B cell (primary cell): ENCODE data around the gene ZNHIT2. TPM values are rescaled to one million over a fixed set of nuclear protein-coding genes. Genes with fewer than 3 reads are reported as not detected.

Experiments used
- ATAC-seq: fragments of 200-7000 bp; cut with Tn5 transposase; one replicate; pipeline ENCODE4 v1.10.0; 2021; ENCODE audit warnings: low read depth, mild to moderate bottlenecking, moderate number of reproducible peaks, moderate library complexity
- CTCF ChIA-PET: fragments of 350-600 bp; sonication (Branson Sonifier 250); formaldehyde crosslinking; loops from one replicate; lab custom pipeline; 2021; ENCODE audit warnings: antibody characterized with exemption, inconsistent platforms; lab: Charles Lee
- POLR2A ChIA-PET: fragments of 350-600 bp; sonication (Branson Sonifier 250); formaldehyde crosslinking; loops from one replicate; lab custom pipeline; 2021; ENCODE audit warnings: antibody characterized with exemption; lab: Charles Lee
- DNase-seq: peaks from one replicate; pipeline ENCODE4 v3.0.0; 2013
- H2AFZ ChIP-seq: 2 replicates; pipeline ENCODE4 v1.6.1; 2012; ENCODE audit warnings: mild to moderate bottlenecking, low read depth, low read length; ENCODE audit not compliant: insufficient read depth, poor library complexity, severe bottlenecking
- H3K27ac ChIP-seq, 2 donors: 1 replicate in 1 of 2; 2 replicates in 1 of 2; pipeline ENCODE4 v1.5.1; 2012 to 2013; ENCODE audit warnings: low read length in 2 of 2, mild to moderate bottlenecking in 2 of 2, moderate library complexity in 1 of 2
- H3K27me3 ChIP-seq, 4 experiments: fragments of 200-600 bp in 1 of 4; sonication (generic) in 1 of 4; replicated peaks in 1 of 4; 1 replicate in 2 of 4; 2 replicates in 2 of 4; pipeline versions ENCODE4 v1.6.1 to v1.7.0; 2013 to 2016; ENCODE audit warnings: low read length in 3 of 4, mild to moderate bottlenecking in 2 of 4, mixed read lengths in 1 of 4, moderate library complexity in 1 of 4; ENCODE audit not compliant: insufficient read depth in 4 of 4, control insufficient read depth in 3 of 4; ENCODE audit errors: control extremely low read depth in 1 of 4
- H3K36me3 ChIP-seq, 2 experiments: replicated peaks in 1 of 2; 1 replicate in 1 of 2; 2 replicates in 1 of 2; pipeline versions ENCODE4 v1.6.1 to v1.7.1; 2013; ENCODE audit warnings: low read length in 1 of 2; ENCODE audit not compliant: insufficient read depth in 2 of 2, control insufficient read depth in 1 of 2; ENCODE audit errors: control extremely low read depth in 1 of 2, extremely low read depth in 1 of 2
- H3K4me1 ChIP-seq, 2 donors: fragments of 200-600 bp in 1 of 2; sonication (generic) in 1 of 2; 1 replicate in 1 of 2; 2 replicates in 1 of 2; pipeline versions ENCODE4 v1.5.1 to v1.6.1; 2013 to 2017; ENCODE audit warnings: low read length in 2 of 2; ENCODE audit not compliant: control insufficient read depth in 2 of 2, insufficient read depth in 2 of 2
- H3K4me2 ChIP-seq: replicated peaks from 2 replicates; pipeline ENCODE3; 2012; ENCODE audit warnings: mild to moderate bottlenecking, low read depth, low read length; ENCODE audit not compliant: poor library complexity, severe bottlenecking
- H3K4me3 ChIP-seq, 5 experiments: fragments of 200-600 bp in 1 of 5; sonication (generic) in 1 of 5; 1 replicate in 3 of 5; 2 replicates in 2 of 5; pipeline versions ENCODE4 v1.5.1 to v1.7.0; 2011 to 2016; ENCODE audit warnings: low read length in 4 of 5, mild to moderate bottlenecking in 4 of 5, low read depth in 2 of 5, control low read depth in 1 of 5, moderate library complexity in 1 of 5; ENCODE audit not compliant: insufficient read depth in 1 of 5; ENCODE audit errors: control extremely low read depth in 1 of 5, extremely low read depth in 1 of 5
- H3K79me2 ChIP-seq: fragments of 200-600 bp; sonication (generic); one replicate; pipeline ENCODE4 v1.6.0; 2016; ENCODE audit warnings: low read length; ENCODE audit not compliant: control insufficient read depth, insufficient read depth
- H3K9ac ChIP-seq: fragments of 200-600 bp; sonication (generic); 2 replicates; pipeline ENCODE4 v1.6.1; 2017; ENCODE audit warnings: mild to moderate bottlenecking, low read length, moderate library complexity
- H3K9me3 ChIP-seq, 3 donors: one replicate each; pipeline versions ENCODE4 v1.6.1 to v1.7.1; 2013; ENCODE audit warnings: low read length in 2 of 3; ENCODE audit not compliant: control insufficient read depth in 2 of 3, insufficient read depth in 1 of 3; ENCODE audit errors: control extremely low read depth in 1 of 3
- H4K20me1 ChIP-seq: 2 replicates; pipeline ENCODE4 v1.6.0; 2012; ENCODE audit warnings: mild to moderate bottlenecking, low read length; ENCODE audit not compliant: insufficient read depth, control insufficient read depth, poor library complexity, severe bottlenecking
- H3K27ac Mint-ChIP-seq: one replicate; pipeline ENCODE4 v1.8.0; 2021; ENCODE audit warnings: mixed read lengths
- H3K27me3 Mint-ChIP-seq: one replicate; pipeline ENCODE4 v1.8.0; 2021; ENCODE audit warnings: mixed read lengths
- H3K4me1 Mint-ChIP-seq: one replicate; pipeline ENCODE4 v1.8.0; 2021; ENCODE audit warnings: mixed read lengths
- H3K4me3 Mint-ChIP-seq: one replicate; pipeline ENCODE4 v1.8.0; 2021; ENCODE audit warnings: mixed read lengths
- H3K9me3 Mint-ChIP-seq: one replicate; pipeline ENCODE4 v1.8.0; 2022; ENCODE audit warnings: mixed read lengths; ENCODE audit not compliant: insufficient read depth
- EZH2 ChIP-seq: IDR thresholded peaks from 2 replicates; pipeline ENCODE4 v1.6.1; 2012; ENCODE audit warnings: borderline replicate concordance, low read depth, mild to moderate bottlenecking, moderate library complexity, low read length; ENCODE audit not compliant: insufficient read depth, poor library complexity, severe bottlenecking
- WGBS: methylation state at CpG from one replicate; pipeline ENCODE4 v1.1.5; 2013; ENCODE audit warnings: missing lambda C conversion rate; ENCODE audit not compliant: insufficient coverage; 5-methylcytosine and 5-hydroxymethylcytosine counted together
- intact Hi-C: fragments of 100-400 bp; cut with micrococcal nuclease; formaldehyde crosslinking; loops from one replicate; pipeline ENCODE4 v1.10.0; 2022
- polyA plus RNA-seq: library from polyadenylated mRNA; depleted of rRNA; stranded (reverse); fragments of >200 nt; gene quantifications from 2 replicates; pipeline ENCODE4 v1.2.3, GENCODE V29; 2012
- total RNA-seq, 2 donors: library from RNA; stranded (reverse); fragments of 120-200 nt in 1 of 2; gene quantifications; 1 replicate in 1 of 2; 2 replicates in 1 of 2; pipeline versions ENCODE4 v1.2.3 to v1.2.4, GENCODE V29; 2013 to 2022
- TF ChIP-seq, protein P1 (sequence below): fragments of 200-600 bp; IDR thresholded peaks from one replicate; pipeline ENCODE4 v1.8.0; 2022; ENCODE audit warnings: antibody characterized with exemption, mild to moderate bottlenecking

Gene ZNHIT2
- total and polyA plus RNA-seq, 2 donors (not counting 1 experiment from before 2014, with no cell fraction given), result 6.2 to 14.1 TPM

DNA sequence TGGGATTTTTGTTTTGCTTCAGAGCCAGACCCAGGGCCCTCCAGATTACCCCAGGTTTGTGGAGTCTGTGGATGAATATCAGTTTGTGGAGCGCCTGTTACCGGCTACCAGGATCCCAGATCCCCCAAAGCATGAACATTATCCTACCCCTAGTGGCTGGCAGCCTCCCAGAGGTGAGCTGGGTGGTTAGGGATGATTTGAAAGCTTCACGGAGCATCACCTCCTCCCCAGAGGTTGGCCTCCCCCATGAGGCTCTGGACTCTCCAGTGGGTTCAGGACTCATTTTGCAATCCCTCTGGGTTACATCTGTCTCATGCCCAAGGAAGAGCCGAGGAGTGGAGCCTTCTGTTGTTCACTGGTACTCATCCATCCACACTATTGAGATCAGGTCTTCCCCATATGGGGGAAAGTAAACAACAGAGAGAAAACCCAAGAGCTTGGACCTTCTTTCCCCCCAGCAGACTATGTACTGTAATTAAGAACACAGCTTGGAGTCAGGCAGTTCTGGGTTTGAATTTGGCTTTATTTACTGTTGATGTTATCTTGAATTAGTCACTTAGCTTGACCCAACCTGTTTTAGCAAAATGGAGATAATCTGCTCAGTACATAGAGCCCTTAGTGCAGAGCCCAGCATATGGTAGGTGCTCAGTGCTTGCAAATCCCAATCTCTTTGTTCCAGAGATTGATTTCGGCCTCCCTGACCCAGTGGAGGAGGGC is 7.1 kb upstream of the ZNHIT2 start:
- H3K4me3 Mint-ChIP-seq, result peak overlapping the region; percentile 64
- no peaks in the 10 kb centered on the region for H3K27me3 Mint-ChIP-seq
- Histone ChIP-seq H3K4me3 (no peak overlapping the region), H3K4me2 (no peak overlapping the region), H3K27me3 (no peaks in the 10 kb centered on the region), H3K4me1 (peaks cover 30 to 48% of the 10 kb centered on the region in 2 donors), H3K79me2 (peaks cover 79% of the 10 kb centered on the region), H3K36me3 (peaks cover 2 to 73% of the 10 kb centered on the region in 2 experiments), H3K9ac (no peak overlapping the region), H3K27ac (no peak overlapping the region), H4K20me1 (peaks cover 49% of the 10 kb centered on the region), H3K9me3 (no peaks in the 10 kb centered on the region), H2AFZ (no peak overlapping the region)
- H3K27ac Mint-ChIP-seq, result peak overlapping the region; percentile 47
- peaks cover 43% of the 10 kb centered on the region for H3K4me1 Mint-ChIP-seq
- 100% methylated on average over 1 of the region's 5 CpGs for WGBS
- POLR2A ChIA-PET, result interaction anchor here (1.0 kb wide), 1 partner anchor 49 kb away, joined by 3 read pairs; no protein-coding TSS in a partner anchor
- DNase-seq, result no peak
- TF ChIP-seq, protein P1, sequence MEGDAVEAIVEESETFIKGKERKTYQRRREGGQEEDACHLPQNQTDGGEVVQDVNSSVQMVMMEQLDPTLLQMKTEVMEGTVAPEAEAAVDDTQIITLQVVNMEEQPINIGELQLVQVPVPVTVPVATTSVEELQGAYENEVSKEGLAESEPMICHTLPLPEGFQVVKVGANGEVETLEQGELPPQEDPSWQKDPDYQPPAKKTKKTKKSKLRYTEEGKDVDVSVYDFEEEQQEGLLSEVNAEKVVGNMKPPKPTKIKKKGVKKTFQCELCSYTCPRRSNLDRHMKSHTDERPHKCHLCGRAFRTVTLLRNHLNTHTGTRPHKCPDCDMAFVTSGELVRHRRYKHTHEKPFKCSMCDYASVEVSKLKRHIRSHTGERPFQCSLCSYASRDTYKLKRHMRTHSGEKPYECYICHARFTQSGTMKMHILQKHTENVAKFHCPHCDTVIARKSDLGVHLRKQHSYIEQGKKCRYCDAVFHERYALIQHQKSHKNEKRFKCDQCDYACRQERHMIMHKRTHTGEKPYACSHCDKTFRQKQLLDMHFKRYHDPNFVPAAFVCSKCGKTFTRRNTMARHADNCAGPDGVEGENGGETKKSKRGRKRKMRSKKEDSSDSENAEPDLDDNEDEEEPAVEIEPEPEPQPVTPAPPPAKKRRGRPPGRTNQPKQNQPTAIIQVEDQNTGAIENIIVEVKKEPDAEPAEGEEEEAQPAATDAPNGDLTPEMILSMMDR, result no peak
- no peak for TF ChIP-seq EZH2
- CTCF ChIA-PET, result interaction anchor here (0.6 to 4.4 kb wide), 3 partner anchors 12 to 1985 kb away, joined by 3 to 20 read pairs (median 5); partner anchors contain the start of genes CAPN1 and TM7SF2
- intact Hi-C loops, result no loop called here
- ATAC-seq, result no peak
- H3K9me3 Mint-ChIP-seq, result no peaks in the 10 kb centered on the region
